ENCODE data around the gene C3orf33. TPM values are rescaled to one million over a fixed set of nuclear protein-coding genes. Genes with fewer than 3 reads are reported as not detected.
A peak's percentile ranks its signal among the peaks of the same experiment; 100 is the strongest.

The C3orf33 gene
- total RNA-seq, 1 experiment from 2014 or later: 2.8 TPM

- no peak overlapping the region for H3K4me3 ChIP-seq
- H3K27me3 ChIP-seq: no peaks in the 10 kb centered on the region
- DNase-seq: no peak
- no peaks in the 10 kb centered on the region for H3K36me3 ChIP-seq
- H3K9me3 ChIP-seq (replicated peaks): no peaks in the 10 kb centered on the region
- no peak overlapping the region for H3K27ac ChIP-seq
- no peaks in the 10 kb centered on the region for H3K4me1 ChIP-seq
Observed at GRCh38 chr3:155757577-155757976, 48.5 kb downstream of the C3orf33 start.

- H3K27ac ChIP-seq: no peak overlapping the region
Observed at GRCh38 chr3:155753038-155753639, 52.9 kb downstream of the C3orf33 start.

DNA sequence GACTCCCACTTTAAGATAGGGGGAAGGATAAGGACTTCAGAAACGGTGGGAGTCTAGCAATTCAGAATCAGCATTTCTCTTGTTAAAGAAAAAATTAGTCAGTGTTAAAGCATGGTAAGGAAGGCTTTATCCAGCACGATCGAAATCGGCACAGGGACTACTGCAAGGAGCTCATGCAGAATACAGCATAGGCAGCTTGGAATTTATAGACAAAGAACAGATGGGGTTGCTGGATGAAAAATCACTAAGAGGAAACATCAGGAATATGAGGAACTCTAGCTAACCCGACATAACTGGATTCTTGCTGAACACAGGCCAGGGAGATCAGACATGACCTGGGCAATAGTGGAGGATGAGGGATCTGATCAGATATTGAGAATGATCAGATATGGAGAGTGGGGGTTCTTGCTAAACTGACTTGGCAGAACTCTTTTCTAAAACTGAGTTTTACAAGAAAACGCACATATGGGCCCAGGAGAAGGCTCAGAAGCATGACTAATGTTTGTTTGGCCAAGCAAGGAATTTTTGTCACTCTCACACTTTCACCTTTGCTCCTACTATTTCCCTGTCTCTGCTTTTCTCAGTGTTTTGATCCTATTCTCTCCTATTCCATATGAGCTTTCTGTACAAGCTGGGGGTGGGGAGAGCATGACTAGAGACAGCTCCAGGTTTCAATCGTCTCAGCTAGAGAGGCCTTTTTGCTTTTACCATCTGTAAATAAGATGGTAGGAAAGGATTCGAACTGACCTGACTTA is 57.3 kb downstream of the C3orf33 start:
- Histone ChIP-seq H3K4me1 (peaks cover 11% of the 10 kb centered on the region; the same call in 1 of the 2 replicates), H3K9me3 (replicated peaks) (no peaks in the 10 kb centered on the region), H3K27me3 (no peaks in the 10 kb centered on the region), H3K36me3 (no peaks in the 10 kb centered on the region), H3K4me3 (peak overlapping the region; percentile 4; the same call in 1 of the 2 replicates), H3K27ac (peak overlapping the region; percentile 33; the same call in 1 of the 2 replicates)
- DNase-seq: peak in 1 of 2 experiments; percentile 14

More at GRCh38 chr3:155753038-155753639, 52.9 kb downstream of the C3orf33 start:
- DNase-seq: peak in 1 of 2 experiments; percentile 35
- Histone ChIP-seq H3K4me3 (no peak overlapping the region), H3K9me3 (replicated peaks) (no peaks in the 10 kb centered on the region), H3K27me3 (no peaks in the 10 kb centered on the region), H3K36me3 (no peaks in the 10 kb centered on the region), H3K4me1 (peaks cover 9% of the 10 kb centered on the region; the same call in 1 of the 2 replicates)

DNA sequence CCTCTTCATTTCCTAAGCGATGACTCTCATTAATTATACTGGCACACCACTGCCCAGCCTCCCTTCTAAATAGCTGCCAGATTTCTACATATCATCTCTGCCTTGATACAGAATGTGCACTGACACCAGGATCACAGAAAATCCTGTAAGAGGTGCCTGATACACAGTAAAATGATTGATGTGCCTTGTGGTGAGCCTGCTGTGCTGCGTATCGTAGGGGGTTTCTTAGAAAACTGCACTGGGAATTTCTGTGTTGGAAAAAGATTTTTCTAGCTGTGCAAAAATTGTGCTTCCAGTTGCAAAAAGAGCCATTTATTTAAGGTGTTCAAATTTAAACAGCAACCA is 58.2 kb downstream of the C3orf33 start:
- Histone ChIP-seq H3K4me1 (peaks cover 11% of the 10 kb centered on the region; the same call in 1 of the 2 replicates), H3K36me3 (no peaks in the 10 kb centered on the region), H3K4me3 (no peak overlapping the region), H3K27ac (no peak overlapping the region; the same call in 1 of the 2 replicates), H3K9me3 (replicated peaks) (no peaks in the 10 kb centered on the region), H3K27me3 (no peaks in the 10 kb centered on the region)
- no peak for DNase-seq

DNA sequence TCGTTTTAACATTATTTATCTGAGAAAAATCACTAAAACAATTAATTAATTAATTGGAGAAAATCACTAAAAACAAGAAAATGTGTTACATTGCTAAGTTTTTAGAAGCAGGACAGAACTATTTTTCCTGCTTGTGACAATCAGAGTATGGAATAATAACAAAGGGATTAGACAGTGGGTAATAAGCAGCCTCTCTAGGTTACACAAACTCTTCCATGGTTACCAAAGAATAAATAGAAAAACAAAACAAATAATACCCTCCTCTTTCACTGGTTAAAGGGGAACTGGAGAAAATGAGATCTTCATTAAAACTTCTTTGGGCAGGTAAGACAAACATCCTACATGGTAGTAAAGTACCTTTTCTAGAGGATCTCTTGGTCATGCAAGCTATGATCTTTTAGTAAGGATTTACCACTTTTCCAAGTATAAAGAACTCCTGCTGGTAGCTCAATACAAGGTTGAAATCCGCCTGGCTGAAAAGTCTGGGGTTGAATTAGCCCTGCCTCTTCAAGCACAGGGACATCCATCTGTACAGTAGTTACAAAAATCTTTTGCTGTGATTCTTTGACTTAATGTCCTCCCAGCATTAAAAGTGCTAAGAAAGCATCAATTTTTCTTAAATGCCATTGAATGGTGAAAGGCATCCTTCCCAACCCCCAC is 58.7 kb downstream of the C3orf33 start:
- Histone ChIP-seq H3K4me3 (no peak overlapping the region), H3K27ac (no peak overlapping the region), H3K9me3 (replicated peaks) (no peaks in the 10 kb centered on the region), H3K36me3 (no peaks in the 10 kb centered on the region), H3K27me3 (no peaks in the 10 kb centered on the region), H3K4me1 (peaks cover 11% of the 10 kb centered on the region; the same call in 1 of the 2 replicates)
- DNase-seq: no peak

- H3K4me1 ChIP-seq: peaks cover 11% of the 10 kb centered on the region; the same call in 1 of the 2 replicates
Observed at GRCh38 chr3:155746703-155747102, 59.4 kb downstream of the C3orf33 start.

GRCh38 chr3:155745795-155746550 is 60.1 kb downstream of the C3orf33 start:
- H3K27ac ChIP-seq: no peak overlapping the region
- H3K36me3 ChIP-seq: no peaks in the 10 kb centered on the region
- H3K9me3 ChIP-seq (replicated peaks): no peaks in the 10 kb centered on the region
- H3K4me3 ChIP-seq: peak overlapping the region; percentile 62
- H3K27me3 ChIP-seq: no peaks in the 10 kb centered on the region
- DNase-seq: peak in 1 of 2 experiments; percentile 45
- peaks cover 11% of the 10 kb centered on the region; the same call in 1 of the 2 replicates for H3K4me1 ChIP-seq

More at GRCh38 chr3:155746703-155747102, 59.4 kb downstream of the C3orf33 start:
- Histone ChIP-seq H3K4me3 (no peak overlapping the region), H3K36me3 (no peaks in the 10 kb centered on the region), H3K27me3 (no peaks in the 10 kb centered on the region), H3K27ac (no peak overlapping the region), H3K9me3 (replicated peaks) (no peaks in the 10 kb centered on the region)
- DNase-seq: no peak

- DNase-seq: peak; percentile 72
- no peak within 1 kb of the TSS for H3K27ac ChIP-seq
- peaks cover 11% of the 10 kb centered on the region; the same call in 1 of the 2 replicates for H3K4me1 ChIP-seq
- no peaks in the 10 kb centered on the region for H3K9me3 ChIP-seq (replicated peaks)
- H3K27me3 ChIP-seq: no peaks in the 10 kb centered on the region
- H3K4me3 ChIP-seq: peak within 1 kb of the TSS; percentile 62
- no peaks in the 10 kb centered on the region for H3K36me3 ChIP-seq
Observed at GRCh38 chr3:155744626-155745324, 61.3 kb downstream of the C3orf33 start, which contains the start of gene PLCH1. Gene PLCH1 (minus strand): TSS chr3:155745071. CDS start chr3:155704224, 40,847 bp downstream.

- Histone ChIP-seq H3K27ac (no peak overlapping the region), H3K27me3 (no peaks in the 10 kb centered on the region)
- peak; percentile 62 to 75 for DNase-seq
Observed at GRCh38 chr3:155744010-155744625, 62.0 kb downstream of the C3orf33 start.

DNA sequence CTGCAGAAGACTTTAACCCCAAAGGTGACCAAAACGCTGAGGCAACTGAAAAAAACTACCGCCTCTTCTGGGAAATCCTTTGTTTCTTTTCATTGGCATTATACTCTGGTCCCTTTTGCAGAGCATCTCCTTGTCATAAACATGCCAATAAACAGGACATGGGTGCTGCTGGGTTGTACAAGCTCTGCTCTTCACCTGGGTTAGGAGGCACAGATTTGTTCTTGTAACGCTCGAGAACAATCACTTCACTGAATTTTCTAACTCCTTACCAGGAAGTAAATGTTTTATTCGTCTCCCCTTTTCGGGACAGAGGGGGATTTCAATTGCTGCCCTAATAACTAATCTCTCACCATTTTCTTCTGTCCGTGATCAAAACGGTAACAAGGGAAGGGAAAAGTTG is 62.5 kb downstream of the C3orf33 start:
- H3K36me3 ChIP-seq: no peaks in the 10 kb centered on the region
- DNase-seq: no peak
- no peaks in the 10 kb centered on the region for H3K9me3 ChIP-seq (replicated peaks)
- peak overlapping the region; percentile 62 for H3K4me3 ChIP-seq
- peaks cover 7% of the 10 kb centered on the region; the same call in 1 of the 2 replicates for H3K4me1 ChIP-seq
- no peak overlapping the region for H3K27ac ChIP-seq
- H3K27me3 ChIP-seq: no peaks in the 10 kb centered on the region

More at GRCh38 chr3:155744010-155744625, 62.0 kb downstream of the C3orf33 start:
- Histone ChIP-seq H3K9me3 (replicated peaks) (no peaks in the 10 kb centered on the region), H3K4me3 (peak overlapping the region; percentile 62), H3K4me1 (peaks cover 11% of the 10 kb centered on the region; the same call in 1 of the 2 replicates), H3K36me3 (no peaks in the 10 kb centered on the region)

- H3K27ac ChIP-seq: no peak overlapping the region
- DNase-seq: no peak
Observed at GRCh38 chr3:155742349-155742965, 63.6 kb downstream of the C3orf33 start.

GRCh38 chr3:155741603-155742002 is 64.5 kb downstream of the C3orf33 start:
- DNase-seq: no peak
- H3K27me3 ChIP-seq: no peaks in the 10 kb centered on the region
- H3K27ac ChIP-seq: no peak overlapping the region
- H3K36me3 ChIP-seq: no peaks in the 10 kb centered on the region
- no peak overlapping the region for H3K4me3 ChIP-seq
- no peaks in the 10 kb centered on the region for H3K9me3 ChIP-seq (replicated peaks)
- H3K4me1 ChIP-seq: peaks cover 3% of the 10 kb centered on the region; the same call in 1 of the 2 replicates

More at GRCh38 chr3:155742349-155742965, 63.6 kb downstream of the C3orf33 start:
- no peaks in the 10 kb centered on the region for H3K9me3 ChIP-seq (replicated peaks)
- no peaks in the 10 kb centered on the region for H3K36me3 ChIP-seq
- H3K4me1 ChIP-seq: peaks cover 3% of the 10 kb centered on the region; the same call in 1 of the 2 replicates
- H3K27me3 ChIP-seq: no peaks in the 10 kb centered on the region
- H3K4me3 ChIP-seq: no peak overlapping the region

DNA sequence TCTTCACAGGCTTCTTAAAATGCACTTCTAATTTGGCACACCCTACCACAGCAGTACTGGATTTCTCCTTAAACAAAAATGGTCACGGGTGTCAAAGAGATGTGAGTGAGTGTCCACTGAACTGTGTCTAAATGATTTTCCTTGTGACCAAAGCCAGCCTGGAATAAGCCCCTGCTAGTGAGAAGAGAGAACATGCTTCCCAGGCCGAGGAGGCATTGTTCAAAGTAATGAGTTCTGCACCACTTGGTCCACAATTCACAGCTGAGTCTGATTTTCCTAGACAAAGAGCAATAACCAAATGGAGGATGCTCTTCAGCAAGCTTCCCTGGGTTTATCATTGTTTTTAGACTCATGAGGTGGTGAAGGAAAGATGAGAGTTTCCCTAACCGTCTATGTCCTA is 65.0 kb downstream of the C3orf33 start:
- Histone ChIP-seq H3K27ac (no peak overlapping the region), H3K36me3 (no peaks in the 10 kb centered on the region), H3K4me3 (no peak overlapping the region), H3K4me1 (no peaks in the 10 kb centered on the region), H3K9me3 (replicated peaks) (no peaks in the 10 kb centered on the region), H3K27me3 (no peaks in the 10 kb centered on the region)
- no peak for DNase-seq
